B cell (primary cell): ENCODE data around the gene TBX21. TPM values are rescaled to one million over a fixed set of nuclear protein-coding genes. Genes with fewer than 3 reads are reported as not detected.
A peak's percentile ranks its signal among the peaks of the same experiment; 100 is the strongest.

Experiments used
- ATAC-seq: fragments of 200-7000 bp; cut with Tn5 transposase; one replicate; pipeline ENCODE4 v1.10.0; 2021; ENCODE audit warnings: low read depth, mild to moderate bottlenecking, moderate number of reproducible peaks, moderate library complexity
- CTCF ChIA-PET: fragments of 350-600 bp; sonication (Branson Sonifier 250); formaldehyde crosslinking; loops from one replicate; lab custom pipeline; 2021; ENCODE audit warnings: antibody characterized with exemption, inconsistent platforms; lab: Charles Lee
- POLR2A ChIA-PET: fragments of 350-600 bp; sonication (Branson Sonifier 250); formaldehyde crosslinking; loops from one replicate; lab custom pipeline; 2021; ENCODE audit warnings: antibody characterized with exemption; lab: Charles Lee
- DNase-seq: peaks from one replicate; pipeline ENCODE4 v3.0.0; 2013
- H2AFZ ChIP-seq: 2 replicates; pipeline ENCODE4 v1.6.1; 2012; ENCODE audit warnings: mild to moderate bottlenecking, low read depth, low read length; ENCODE audit not compliant: insufficient read depth, poor library complexity, severe bottlenecking
- H3K27ac ChIP-seq, 2 donors: 1 replicate in 1 of 2; 2 replicates in 1 of 2; pipeline ENCODE4 v1.5.1; 2012 to 2013; ENCODE audit warnings: low read length in 2 of 2, mild to moderate bottlenecking in 2 of 2, moderate library complexity in 1 of 2
- H3K27me3 ChIP-seq, 4 experiments: fragments of 200-600 bp in 1 of 4; sonication (generic) in 1 of 4; replicated peaks in 1 of 4; 1 replicate in 2 of 4; 2 replicates in 2 of 4; pipeline versions ENCODE4 v1.6.1 to v1.7.0; 2013 to 2016; ENCODE audit warnings: low read length in 3 of 4, mild to moderate bottlenecking in 2 of 4, mixed read lengths in 1 of 4, moderate library complexity in 1 of 4; ENCODE audit not compliant: insufficient read depth in 4 of 4, control insufficient read depth in 3 of 4; ENCODE audit errors: control extremely low read depth in 1 of 4
- H3K36me3 ChIP-seq, 2 experiments: replicated peaks in 1 of 2; 1 replicate in 1 of 2; 2 replicates in 1 of 2; pipeline versions ENCODE4 v1.6.1 to v1.7.1; 2013; ENCODE audit warnings: low read length in 1 of 2; ENCODE audit not compliant: insufficient read depth in 2 of 2, control insufficient read depth in 1 of 2; ENCODE audit errors: control extremely low read depth in 1 of 2, extremely low read depth in 1 of 2
- H3K4me1 ChIP-seq, 2 donors: fragments of 200-600 bp in 1 of 2; sonication (generic) in 1 of 2; 1 replicate in 1 of 2; 2 replicates in 1 of 2; pipeline versions ENCODE4 v1.5.1 to v1.6.1; 2013 to 2017; ENCODE audit warnings: low read length in 2 of 2; ENCODE audit not compliant: control insufficient read depth in 2 of 2, insufficient read depth in 2 of 2
- H3K4me2 ChIP-seq: replicated peaks from 2 replicates; pipeline ENCODE3; 2012; ENCODE audit warnings: mild to moderate bottlenecking, low read depth, low read length; ENCODE audit not compliant: poor library complexity, severe bottlenecking
- H3K4me3 ChIP-seq, 5 experiments: fragments of 200-600 bp in 1 of 5; sonication (generic) in 1 of 5; 1 replicate in 3 of 5; 2 replicates in 2 of 5; pipeline versions ENCODE4 v1.5.1 to v1.7.0; 2011 to 2016; ENCODE audit warnings: low read length in 4 of 5, mild to moderate bottlenecking in 4 of 5, low read depth in 2 of 5, control low read depth in 1 of 5, moderate library complexity in 1 of 5; ENCODE audit not compliant: insufficient read depth in 1 of 5; ENCODE audit errors: control extremely low read depth in 1 of 5, extremely low read depth in 1 of 5
- H3K79me2 ChIP-seq: fragments of 200-600 bp; sonication (generic); one replicate; pipeline ENCODE4 v1.6.0; 2016; ENCODE audit warnings: low read length; ENCODE audit not compliant: control insufficient read depth, insufficient read depth
- H3K9ac ChIP-seq: fragments of 200-600 bp; sonication (generic); 2 replicates; pipeline ENCODE4 v1.6.1; 2017; ENCODE audit warnings: mild to moderate bottlenecking, low read length, moderate library complexity
- H3K9me3 ChIP-seq, 3 donors: one replicate each; pipeline versions ENCODE4 v1.6.1 to v1.7.1; 2013; ENCODE audit warnings: low read length in 2 of 3; ENCODE audit not compliant: control insufficient read depth in 2 of 3, insufficient read depth in 1 of 3; ENCODE audit errors: control extremely low read depth in 1 of 3
- H4K20me1 ChIP-seq: 2 replicates; pipeline ENCODE4 v1.6.0; 2012; ENCODE audit warnings: mild to moderate bottlenecking, low read length; ENCODE audit not compliant: insufficient read depth, control insufficient read depth, poor library complexity, severe bottlenecking
- H3K27ac Mint-ChIP-seq: one replicate; pipeline ENCODE4 v1.8.0; 2021; ENCODE audit warnings: mixed read lengths
- H3K27me3 Mint-ChIP-seq: one replicate; pipeline ENCODE4 v1.8.0; 2021; ENCODE audit warnings: mixed read lengths
- H3K4me1 Mint-ChIP-seq: one replicate; pipeline ENCODE4 v1.8.0; 2021; ENCODE audit warnings: mixed read lengths
- H3K4me3 Mint-ChIP-seq: one replicate; pipeline ENCODE4 v1.8.0; 2021; ENCODE audit warnings: mixed read lengths
- H3K9me3 Mint-ChIP-seq: one replicate; pipeline ENCODE4 v1.8.0; 2022; ENCODE audit warnings: mixed read lengths; ENCODE audit not compliant: insufficient read depth
- EZH2 ChIP-seq: IDR thresholded peaks from 2 replicates; pipeline ENCODE4 v1.6.1; 2012; ENCODE audit warnings: borderline replicate concordance, low read depth, mild to moderate bottlenecking, moderate library complexity, low read length; ENCODE audit not compliant: insufficient read depth, poor library complexity, severe bottlenecking
- WGBS: methylation state at CpG from one replicate; pipeline ENCODE4 v1.1.5; 2013; ENCODE audit warnings: missing lambda C conversion rate; ENCODE audit not compliant: insufficient coverage; 5-methylcytosine and 5-hydroxymethylcytosine counted together
- intact Hi-C: fragments of 100-400 bp; cut with micrococcal nuclease; formaldehyde crosslinking; loops from one replicate; pipeline ENCODE4 v1.10.0; 2022
- polyA plus RNA-seq: library from polyadenylated mRNA; depleted of rRNA; stranded (reverse); fragments of >200 nt; gene quantifications from 2 replicates; pipeline ENCODE4 v1.2.3, GENCODE V29; 2012
- total RNA-seq, 2 donors: library from RNA; stranded (reverse); fragments of 120-200 nt in 1 of 2; gene quantifications; 1 replicate in 1 of 2; 2 replicates in 1 of 2; pipeline versions ENCODE4 v1.2.3 to v1.2.4, GENCODE V29; 2013 to 2022
- TF ChIP-seq, protein P1 (sequence below): fragments of 200-600 bp; IDR thresholded peaks from one replicate; pipeline ENCODE4 v1.8.0; 2022; ENCODE audit warnings: antibody characterized with exemption, mild to moderate bottlenecking

The TBX21 gene
- total and polyA plus RNA-seq, 2 donors (not counting 1 experiment from before 2014, with no cell fraction given): 10.8 TPM

DNA sequence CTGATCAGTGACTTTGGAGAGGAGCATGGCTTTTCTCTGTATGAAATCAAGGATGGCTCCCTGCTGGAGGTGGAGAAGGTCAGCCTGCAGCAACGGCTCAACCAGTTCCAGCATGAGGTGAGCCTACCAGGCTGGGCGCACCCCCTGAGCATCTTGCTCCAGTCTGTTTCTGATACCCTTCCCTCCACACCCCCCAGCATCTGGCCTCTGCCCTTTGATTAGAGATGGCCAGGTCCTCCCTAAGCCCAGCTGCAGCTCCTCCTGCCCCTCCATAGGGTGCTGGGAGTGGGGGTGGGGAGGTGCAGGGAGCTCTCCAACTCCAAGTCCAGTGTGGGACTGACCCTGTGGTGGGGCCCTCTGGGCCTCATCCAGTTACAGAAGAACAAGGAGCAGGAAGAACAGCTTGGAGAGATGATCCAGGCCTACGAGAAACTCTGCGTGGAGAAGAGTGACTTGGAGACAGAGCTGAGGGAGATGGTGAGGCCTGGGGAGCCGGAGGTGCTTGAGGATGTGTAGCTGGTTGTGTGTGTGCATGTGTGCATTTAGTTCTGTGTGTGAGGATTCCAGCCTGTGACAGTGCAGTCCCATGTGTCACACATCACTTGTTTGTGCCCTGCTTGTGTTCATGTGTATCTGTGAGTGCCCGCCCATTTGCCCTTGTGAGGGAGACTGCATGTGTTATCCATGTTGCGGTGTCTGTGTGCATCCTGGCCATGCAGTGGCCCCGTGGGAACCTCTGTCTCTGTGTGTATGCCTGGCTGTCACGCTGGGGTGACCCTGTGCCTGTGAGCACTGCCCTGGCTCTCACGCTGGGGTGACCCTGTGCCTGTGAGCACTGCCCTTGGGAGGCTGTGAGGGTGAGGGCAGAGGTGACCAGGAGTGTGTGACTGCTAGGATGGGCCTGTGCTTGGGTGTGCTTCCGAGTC lies 36.1 kb upstream of the TBX21 start:
- ChIA-PET POLR2A (interaction anchor here (0.7 kb wide), 2 partner anchors 17 to 48 kb away, joined by 6 to 8 read pairs; no protein-coding TSS in a partner anchor), CTCF (interaction anchor here (0.6 to 7.0 kb wide), 17 partner anchors 9 to 104 kb away, joined by 3 to 108 read pairs (median 4); partner anchors contain the start of gene TBX21)
- Mint-ChIP-seq H3K27me3 (no peaks in the 10 kb centered on the region), H3K4me3 (peak overlapping the region; percentile 26), H3K4me1 (peaks cover 45% of the 10 kb centered on the region), H3K9me3 (no peaks in the 10 kb centered on the region), H3K27ac (peak overlapping the region; percentile 51)
- Histone ChIP-seq H3K9ac (no peak overlapping the region), H3K4me2 (no peak overlapping the region), H3K36me3 (no peaks in the 10 kb centered on the region), H3K4me3 (no peak overlapping the region), H3K4me1 (peaks cover 22 to 57% of the 10 kb centered on the region in 2 donors), H4K20me1 (peaks cover 4% of the 10 kb centered on the region), H3K27me3 (peaks cover 0 to 3% (median 1%) of the 10 kb centered on the region in 4 experiments), H2AFZ (no peak overlapping the region), H3K9me3 (no peaks in the 10 kb centered on the region), H3K27ac (no peak overlapping the region), H3K79me2 (peaks cover 3% of the 10 kb centered on the region)
- WGBS: 62% methylated on average over 9 of the region's 11 CpGs
- TF ChIP-seq EZH2: no peak
- TF ChIP-seq, protein P1, sequence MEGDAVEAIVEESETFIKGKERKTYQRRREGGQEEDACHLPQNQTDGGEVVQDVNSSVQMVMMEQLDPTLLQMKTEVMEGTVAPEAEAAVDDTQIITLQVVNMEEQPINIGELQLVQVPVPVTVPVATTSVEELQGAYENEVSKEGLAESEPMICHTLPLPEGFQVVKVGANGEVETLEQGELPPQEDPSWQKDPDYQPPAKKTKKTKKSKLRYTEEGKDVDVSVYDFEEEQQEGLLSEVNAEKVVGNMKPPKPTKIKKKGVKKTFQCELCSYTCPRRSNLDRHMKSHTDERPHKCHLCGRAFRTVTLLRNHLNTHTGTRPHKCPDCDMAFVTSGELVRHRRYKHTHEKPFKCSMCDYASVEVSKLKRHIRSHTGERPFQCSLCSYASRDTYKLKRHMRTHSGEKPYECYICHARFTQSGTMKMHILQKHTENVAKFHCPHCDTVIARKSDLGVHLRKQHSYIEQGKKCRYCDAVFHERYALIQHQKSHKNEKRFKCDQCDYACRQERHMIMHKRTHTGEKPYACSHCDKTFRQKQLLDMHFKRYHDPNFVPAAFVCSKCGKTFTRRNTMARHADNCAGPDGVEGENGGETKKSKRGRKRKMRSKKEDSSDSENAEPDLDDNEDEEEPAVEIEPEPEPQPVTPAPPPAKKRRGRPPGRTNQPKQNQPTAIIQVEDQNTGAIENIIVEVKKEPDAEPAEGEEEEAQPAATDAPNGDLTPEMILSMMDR: no peak
- DNase-seq: peak; percentile 28
- ATAC-seq: no peak
- intact Hi-C loops: loop anchor here (10.0 kb wide), 1 partner anchor 108 kb away; no protein-coding TSS in a partner anchor
